GM21526 (cell line): ENCODE results near the gene IPCEF1.

Experiments
- ATAC-seq: cut with Tn5 transposase; IDR thresholded peaks from one replicate; pipeline ENCODE4 v1.9.1; 2021; ENCODE audit warnings: moderate library complexity; ENCODE audit not compliant: unreplicated experiment, low FRiP score

Gene IPCEF1

GRCh38 chr6:154356690-154357089 lies at the start of gene IPCEF1:
IPCEF1 (minus strand) TSS chr6:154356803; CDS start chr6:154265947, 90,856 bp downstream.
- no peak for ATAC-seq

- no peak for ATAC-seq
These were observed 49.7 kb upstream of the IPCEF1 start for GRCh38 chr6:154406301-154406700.

- ATAC-seq: no peak
These were observed 48.3 kb upstream of the IPCEF1 start for GRCh38 chr6:154404791-154405400.

- ATAC-seq: no peak
These were observed 47.2 kb upstream of the IPCEF1 start for GRCh38 chr6:154403788-154404187.

- ATAC-seq: no peak
These were observed 45.6 kb upstream of the IPCEF1 start for GRCh38 chr6:154402081-154402780.

- no peak for ATAC-seq
These were observed 42.5 kb upstream of the IPCEF1 start for GRCh38 chr6:154399097-154399496.

GRCh38 chr6:154397491-154398195 lies 41.0 kb upstream of the IPCEF1 start:
- ATAC-seq: no peak

- ATAC-seq: no peak
These were observed 39.3 kb upstream of the IPCEF1 start for GRCh38 chr6:154395878-154396277.

- no peak for ATAC-seq
These were observed 38.7 kb upstream of the IPCEF1 start for GRCh38 chr6:154395316-154395715.

- ATAC-seq: no peak
These were observed 38.0 kb upstream of the IPCEF1 start for GRCh38 chr6:154394571-154394970.

GRCh38 chr6:154390034-154390433 lies 33.4 kb upstream of the IPCEF1 start:
- no peak for ATAC-seq

GRCh38 chr6:154388803-154389202 lies 32.2 kb upstream of the IPCEF1 start:
- ATAC-seq: no peak

GRCh38 chr6:154386848-154387717 lies 30.5 kb upstream of the IPCEF1 start:
- ATAC-seq: no peak

GRCh38 chr6:154384191-154384590 lies 27.6 kb upstream of the IPCEF1 start:
- ATAC-seq: no peak

- ATAC-seq: no peak
These were observed 26.7 kb upstream of the IPCEF1 start for GRCh38 chr6:154383273-154383672.

GRCh38 chr6:154382740-154383139 lies 26.1 kb upstream of the IPCEF1 start:
- no peak for ATAC-seq

GRCh38 chr6:154381548-154381947 lies 24.9 kb upstream of the IPCEF1 start:
- no peak for ATAC-seq

GRCh38 chr6:154380741-154381140 lies 24.1 kb upstream of the IPCEF1 start:
- ATAC-seq: no peak

GRCh38 chr6:154379585-154379984 lies 23.0 kb upstream of the IPCEF1 start:
- no peak for ATAC-seq

GRCh38 chr6:154378518-154378917 lies 21.9 kb upstream of the IPCEF1 start:
- ATAC-seq: no peak

- ATAC-seq: no peak
These were observed 21.1 kb upstream of the IPCEF1 start for GRCh38 chr6:154377726-154378125.
